Mucosa of descending colon (tissue), 3 donors: ENCODE results near the gene ALX4. TPM values are rescaled to one million over a fixed set of nuclear protein-coding genes. Genes with fewer than 3 reads are reported as not detected.

Experiments used
- ATAC-seq: fragments of 200-7000 bp; cut with Tn5 transposase; one replicate; pipeline ENCODE4 v1.9.1; 2020; ENCODE audit warnings: mild to moderate bottlenecking, moderate library complexity
- DNase-seq, 3 donors: peaks; one replicate each; pipeline ENCODE4 v3.0.0-alpha.2; 2020
- H3K36me3 ChIP-seq: fragments of 200-600 bp; one replicate; pipeline ENCODE4 v1.8.0; 2021; ENCODE audit warnings: low read depth, mild to moderate bottlenecking
- H3K4me1 ChIP-seq: fragments of 200-600 bp; one replicate; pipeline ENCODE4 v1.8.0; 2021; ENCODE audit warnings: low read depth, mild to moderate bottlenecking
- H3K4me3 ChIP-seq: fragments of 200-600 bp; one replicate; pipeline ENCODE4 v1.8.0; 2021; ENCODE audit warnings: mild to moderate bottlenecking
- H3K9me3 ChIP-seq: fragments of 200-600 bp; one replicate; pipeline ENCODE4 v1.8.0; 2021; ENCODE audit warnings: mild to moderate bottlenecking
- intact Hi-C, 2 donors: fragments of 100-400 bp; cut with DNase I in 1 of 2; cut with micrococcal nuclease in 1 of 2; formaldehyde crosslinking; loops; one replicate each; pipeline versions ENCODE4 v1.11.0 to v1.11.1; 2022; cut with DNase I, micrococcal nuclease
- total RNA-seq, 3 donors: library from RNA; stranded (reverse); fragmentation: NEBNext Ultra II Directional in 2 of 3; extraction: Animal tissue kit (Norgen Biotek cat#: 25700) in 2 of 3; gene quantifications; one replicate each; pipeline versions ENCODE4 v1.2.1 to v1.2.4, GENCODE V29; 2021 to 2023
- TF ChIP-seq, protein P1 (sequence below): fragments of 200-600 bp; IDR thresholded peaks from one replicate; pipeline ENCODE4 v1.8.0; 2022; ENCODE audit warnings: antibody characterized with exemption, mild to moderate bottlenecking
- donor health status: DM: no; HTN: no; CAD: no; lungs with moderate emphysema.
- donor health status: DM: no; HTN: no; CAD: no.
- donor health status: DM: no; HTN: yes; CAD: no.

ALX4 gene
- total RNA-seq, 3 donors from 2014 or later, result not detected

DNA sequence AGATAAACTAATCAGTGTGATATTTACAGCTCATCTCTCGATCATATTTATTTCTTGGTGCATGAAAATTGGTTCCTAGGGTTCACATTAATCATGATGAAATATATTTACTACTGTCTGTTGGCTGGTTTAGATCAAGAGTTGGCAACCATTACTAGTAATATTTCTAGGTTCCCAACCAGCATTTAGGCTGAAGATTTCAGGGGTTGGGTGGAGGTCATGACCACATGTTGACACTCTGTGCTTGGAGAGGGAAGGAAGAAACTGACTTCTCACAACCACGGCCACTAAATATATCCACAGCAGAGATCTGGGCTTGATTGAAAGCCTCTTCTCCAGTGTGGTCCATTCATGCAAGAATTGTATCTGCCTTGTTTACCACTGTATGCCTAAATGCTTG, 87.9 kb downstream of the ALX4 start:
- no peaks in the 10 kb centered on the region for H3K36me3 ChIP-seq
- no peak overlapping the region for H3K4me3 ChIP-seq
- TF ChIP-seq, protein P1, sequence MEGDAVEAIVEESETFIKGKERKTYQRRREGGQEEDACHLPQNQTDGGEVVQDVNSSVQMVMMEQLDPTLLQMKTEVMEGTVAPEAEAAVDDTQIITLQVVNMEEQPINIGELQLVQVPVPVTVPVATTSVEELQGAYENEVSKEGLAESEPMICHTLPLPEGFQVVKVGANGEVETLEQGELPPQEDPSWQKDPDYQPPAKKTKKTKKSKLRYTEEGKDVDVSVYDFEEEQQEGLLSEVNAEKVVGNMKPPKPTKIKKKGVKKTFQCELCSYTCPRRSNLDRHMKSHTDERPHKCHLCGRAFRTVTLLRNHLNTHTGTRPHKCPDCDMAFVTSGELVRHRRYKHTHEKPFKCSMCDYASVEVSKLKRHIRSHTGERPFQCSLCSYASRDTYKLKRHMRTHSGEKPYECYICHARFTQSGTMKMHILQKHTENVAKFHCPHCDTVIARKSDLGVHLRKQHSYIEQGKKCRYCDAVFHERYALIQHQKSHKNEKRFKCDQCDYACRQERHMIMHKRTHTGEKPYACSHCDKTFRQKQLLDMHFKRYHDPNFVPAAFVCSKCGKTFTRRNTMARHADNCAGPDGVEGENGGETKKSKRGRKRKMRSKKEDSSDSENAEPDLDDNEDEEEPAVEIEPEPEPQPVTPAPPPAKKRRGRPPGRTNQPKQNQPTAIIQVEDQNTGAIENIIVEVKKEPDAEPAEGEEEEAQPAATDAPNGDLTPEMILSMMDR, result no peak
- no peak for DNase-seq
- intact Hi-C loops, result no loop called here
- H3K4me1 ChIP-seq, result no peaks in the 10 kb centered on the region
- no peak for ATAC-seq
- H3K9me3 ChIP-seq, result no peaks in the 10 kb centered on the region

- Histone ChIP-seq H3K4me1 (no peaks in the 10 kb centered on the region), H3K9me3 (no peaks in the 10 kb centered on the region), H3K4me3 (no peak overlapping the region), H3K36me3 (no peaks in the 10 kb centered on the region)
- TF ChIP-seq, protein P1, result no peak
- intact Hi-C loops, result no loop called here
- ATAC-seq, result no peak
- DNase-seq, result no peak
These were observed 88.5 kb downstream of the ALX4 start for GRCh38 chr11:44221456-44221855.

GRCh38 chr11:44219830-44220796, 89.8 kb downstream of the ALX4 start:
- H3K4me3 ChIP-seq, result no peak overlapping the region
- TF ChIP-seq, protein P1, result no peak
- H3K36me3 ChIP-seq, result no peaks in the 10 kb centered on the region
- intact Hi-C loops, result no loop called here
- ATAC-seq (no peak), DNase-seq (no peak)
- no peaks in the 10 kb centered on the region for H3K4me1 ChIP-seq
- H3K9me3 ChIP-seq, result no peaks in the 10 kb centered on the region

GRCh38 chr11:44217432-44217831, 92.5 kb downstream of the ALX4 start:
- Histone ChIP-seq H3K4me1 (no peaks in the 10 kb centered on the region), H3K36me3 (no peaks in the 10 kb centered on the region), H3K4me3 (no peak overlapping the region), H3K9me3 (no peaks in the 10 kb centered on the region)
- TF ChIP-seq, protein P1, result no peak
- intact Hi-C loops, result no loop called here
- no peak for DNase-seq
- ATAC-seq, result no peak

DNA sequence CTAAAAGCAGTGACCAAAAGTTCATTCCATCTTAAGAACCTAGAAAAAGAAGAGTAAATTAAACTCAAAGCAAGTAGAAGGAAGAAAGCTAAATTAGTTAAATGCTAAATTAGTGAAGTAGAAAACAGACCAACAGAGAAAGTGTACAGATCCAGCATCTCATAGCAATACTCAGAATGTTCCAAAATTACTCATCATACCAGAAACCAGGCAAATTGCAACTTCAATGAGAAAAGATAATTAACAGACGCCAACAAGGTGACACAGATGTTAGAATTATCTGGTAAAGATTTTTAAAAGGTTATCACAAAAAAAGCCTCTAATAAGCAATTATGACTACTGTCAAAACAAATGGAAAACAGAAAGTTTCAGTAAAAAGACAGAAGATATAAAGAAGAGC, 96.8 kb downstream of the ALX4 start:
- H3K4me1 ChIP-seq, result no peaks in the 10 kb centered on the region
- TF ChIP-seq, protein P1, result no peak
- no peaks in the 10 kb centered on the region for H3K36me3 ChIP-seq
- H3K9me3 ChIP-seq, result peaks cover 8% of the 10 kb centered on the region
- ATAC-seq (no peak), DNase-seq (no peak)
- no peak overlapping the region for H3K4me3 ChIP-seq
- intact Hi-C loops, result no loop called here
